Activated CD8-positive, alpha-beta memory T cell treated with anti-CD3 and anti-CD28 coated beads for 1 hour (primary cell): ENCODE data around the gene ARL14EP.

Experiments
- DNase-seq, 2 donors: peaks; one replicate each; pipeline ENCODE4 v3.0.0-alpha.2; 2020; ENCODE audit warnings: low read depth in 1 of 2; ENCODE audit errors: extremely low read depth in 1 of 2

Gene ARL14EP

GRCh38 chr11:30322826-30323710 is at the start of gene ARL14EP:
Gene ARL14EP, plus strand, starts transcription at chr11:30323104. Its CDS starts 7,845 bp downstream, at chr11:30330949.
- DNase-seq: peak; percentile 74 to 80

GRCh38 chr11:30277176-30277575 is 45.7 kb upstream of the ARL14EP start:
- no peak for DNase-seq

GRCh38 chr11:30279796-30280195 is 43.1 kb upstream of the ARL14EP start:
- DNase-seq: no peak

- no peak for DNase-seq
Measured at GRCh38 chr11:30281476-30282288, 41.2 kb upstream of the ARL14EP start.

- DNase-seq: no peak
Measured at GRCh38 chr11:30282289-30282631, 40.6 kb upstream of the ARL14EP start.

- no peak for DNase-seq
Measured at GRCh38 chr11:30284836-30285235, 38.1 kb upstream of the ARL14EP start.

GRCh38 chr11:30285416-30286121 is 37.3 kb upstream of the ARL14EP start:
- no peak for DNase-seq

- no peak for DNase-seq
Measured at GRCh38 chr11:30291331-30291730, 31.6 kb upstream of the ARL14EP start.

- no peak for DNase-seq
Measured at GRCh38 chr11:30292545-30292944, 30.4 kb upstream of the ARL14EP start.

- no peak for DNase-seq
Measured at GRCh38 chr11:30295178-30295885, 27.6 kb upstream of the ARL14EP start.

GRCh38 chr11:30304620-30305019 is 18.3 kb upstream of the ARL14EP start:
- DNase-seq: no peak

- no peak for DNase-seq
Measured at GRCh38 chr11:30310623-30311022, 12.3 kb upstream of the ARL14EP start.

GRCh38 chr11:30311189-30311588 is 11.7 kb upstream of the ARL14EP start:
- DNase-seq: no peak

- no peak for DNase-seq
Measured at GRCh38 chr11:30312243-30312642, 10.7 kb upstream of the ARL14EP start.

GRCh38 chr11:30313580-30313979 is 9.3 kb upstream of the ARL14EP start:
- no peak for DNase-seq

GRCh38 chr11:30314625-30315024 is 8.3 kb upstream of the ARL14EP start:
- DNase-seq: no peak

- DNase-seq: no peak
Measured at GRCh38 chr11:30316237-30316636, 6.7 kb upstream of the ARL14EP start.

- DNase-seq: no peak
Measured at GRCh38 chr11:30317030-30317429, 5.9 kb upstream of the ARL14EP start.

GRCh38 chr11:30321321-30321720 is 1.6 kb upstream of the ARL14EP start:
- no peak for DNase-seq

- DNase-seq: no peak
Measured at GRCh38 chr11:30322191-30322590, 713 bp upstream of the ARL14EP start.
